HG03558 (cell line): Measurements from ENCODE around the gene OSBPL10.

Source experiments
- ATAC-seq: cut with Tn5 transposase; IDR thresholded peaks from one replicate; pipeline ENCODE4 v1.9.1; 2021; ENCODE audit warnings: moderate number of reproducible peaks; ENCODE audit not compliant: unreplicated experiment; ENCODE audit errors: extremely low read depth

The OSBPL10 gene

GRCh38 chr3:31829010-31829409, 152.1 kb downstream of the OSBPL10 start:
- no peak for ATAC-seq

GRCh38 chr3:31828007-31828406, 153.1 kb downstream of the OSBPL10 start:
- ATAC-seq = no peak

- ATAC-seq = no peak
Observed at GRCh38 chr3:31823184-31823583, 157.9 kb downstream of the OSBPL10 start.

- no peak for ATAC-seq
Observed at GRCh38 chr3:31821118-31821517, 159.9 kb downstream of the OSBPL10 start.

GRCh38 chr3:31819441-31819840, 161.6 kb downstream of the OSBPL10 start:
- ATAC-seq = no peak

GRCh38 chr3:31817411-31817966, 163.6 kb downstream of the OSBPL10 start:
- ATAC-seq = no peak

GRCh38 chr3:31815631-31816440, 165.2 kb downstream of the OSBPL10 start:
- ATAC-seq = no peak

GRCh38 chr3:31815006-31815405, 166.1 kb downstream of the OSBPL10 start:
- ATAC-seq = no peak

- ATAC-seq = no peak
Observed at GRCh38 chr3:31813686-31814085, 167.4 kb downstream of the OSBPL10 start.

- ATAC-seq = no peak
Observed at GRCh38 chr3:31813197-31813596, 167.9 kb downstream of the OSBPL10 start.

GRCh38 chr3:31810991-31811433, 170.1 kb downstream of the OSBPL10 start:
- ATAC-seq = no peak

- ATAC-seq = no peak
Observed at GRCh38 chr3:31808143-31808720, 172.8 kb downstream of the OSBPL10 start.

- ATAC-seq = no peak
Observed at GRCh38 chr3:31804251-31805051, 176.6 kb downstream of the OSBPL10 start.

GRCh38 chr3:31802981-31803740, 177.9 kb downstream of the OSBPL10 start:
- no peak for ATAC-seq

GRCh38 chr3:31800436-31800835, 180.6 kb downstream of the OSBPL10 start:
- no peak for ATAC-seq

GRCh38 chr3:31798840-31799239, 182.2 kb downstream of the OSBPL10 start:
- ATAC-seq = no peak

GRCh38 chr3:31793821-31794220, 187.2 kb downstream of the OSBPL10 start:
- ATAC-seq = no peak

- no peak for ATAC-seq
Observed at GRCh38 chr3:31791090-31791430, 190.0 kb downstream of the OSBPL10 start.

GRCh38 chr3:31790193-31791089, 190.6 kb downstream of the OSBPL10 start:
- no peak for ATAC-seq
